Measurements from ENCODE around the gene MCCC2.
"Not testable (repeated sequence)": the region's sequence is repeated elsewhere in the genome, so short reads cannot be mapped to it uniquely, and the experiment has no call there.

MCCC2 gene

DNA sequence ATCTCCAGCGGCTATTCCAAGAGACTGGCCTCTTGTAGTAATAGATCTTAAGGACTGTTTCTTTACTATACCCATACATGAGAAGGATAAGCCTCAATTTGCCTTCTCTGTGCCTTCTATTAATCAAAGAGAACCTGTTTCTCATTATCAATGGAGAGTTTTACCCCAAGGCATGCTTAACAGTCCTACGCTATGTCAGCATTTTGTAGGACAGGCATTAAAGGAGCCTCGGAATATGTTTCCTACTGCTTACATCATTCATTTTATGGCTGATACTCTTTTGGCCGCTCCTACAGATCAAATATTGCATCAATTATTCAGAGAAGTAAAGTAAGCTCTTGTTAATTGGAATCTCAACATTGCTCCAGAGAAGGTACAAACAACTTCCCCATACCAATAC lies 11.6 kb upstream of the MCCC2 start:
- H3K27me3 ChIP-seq (ENCODE audit: control insufficient read depth in 2 of 2, insufficient read depth in 2 of 2, low read length in 2 of 2); H3K9me3 ChIP-seq (ENCODE audit: control insufficient read depth in 2 of 2, low read length in 2 of 2); H3K9ac ChIP-seq (ENCODE audit: low read depth in 1 of 2, low read length in 2 of 2); H3K27ac ChIP-seq (ENCODE audit: low read depth in 2 of 2, low read length in 2 of 2); H3K4me1 ChIP-seq (ENCODE audit: control insufficient read depth in 2 of 2, insufficient read depth in 2 of 2, low read length in 2 of 2); H3K36me3 ChIP-seq (ENCODE audit: control insufficient read depth in 2 of 2, insufficient read depth in 2 of 2, low read length in 2 of 2); H3K4me3 ChIP-seq (ENCODE audit: low read length in 2 of 2): not testable (repeated sequence)

DNA sequence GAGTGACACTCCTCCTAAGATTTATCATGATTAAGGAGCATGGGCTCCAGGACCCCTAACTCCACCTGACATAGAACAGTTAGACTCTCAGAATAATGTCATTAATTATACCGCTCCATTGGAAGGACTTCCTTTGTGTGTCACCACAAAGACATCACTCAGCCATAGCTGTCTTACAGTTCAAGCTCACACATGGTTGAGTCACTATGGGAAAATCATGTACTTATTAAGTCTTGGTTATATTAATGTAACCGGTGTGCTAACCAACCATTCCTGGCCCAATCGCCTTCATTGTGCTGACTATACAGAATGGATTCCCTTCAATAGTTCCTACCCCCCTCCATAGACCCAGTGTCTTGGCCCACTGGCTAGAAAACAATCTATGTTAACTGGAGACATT lies 10.9 kb upstream of the MCCC2 start:
- H3K27me3 ChIP-seq (ENCODE audit: control insufficient read depth in 2 of 2, insufficient read depth in 2 of 2, low read length in 2 of 2) = no peaks in the 10 kb centered on the region
- H3K4me1 ChIP-seq (ENCODE audit: control insufficient read depth in 2 of 2, insufficient read depth in 2 of 2, low read length in 2 of 2) = no peaks in the 10 kb centered on the region
- H3K36me3 ChIP-seq (ENCODE audit: control insufficient read depth in 2 of 2, insufficient read depth in 2 of 2, low read length in 2 of 2) = no peaks in the 10 kb centered on the region
- H3K4me3 ChIP-seq (ENCODE audit: low read length in 2 of 2) = no peak overlapping the region
- no peak overlapping the region for H3K27ac ChIP-seq (ENCODE audit: low read depth in 2 of 2, low read length in 2 of 2)
- H3K9me3 ChIP-seq (ENCODE audit: control insufficient read depth in 2 of 2, low read length in 2 of 2) = no peaks in the 10 kb centered on the region
- no peak overlapping the region for H3K9ac ChIP-seq (ENCODE audit: low read depth in 1 of 2, low read length in 2 of 2)

DNA sequence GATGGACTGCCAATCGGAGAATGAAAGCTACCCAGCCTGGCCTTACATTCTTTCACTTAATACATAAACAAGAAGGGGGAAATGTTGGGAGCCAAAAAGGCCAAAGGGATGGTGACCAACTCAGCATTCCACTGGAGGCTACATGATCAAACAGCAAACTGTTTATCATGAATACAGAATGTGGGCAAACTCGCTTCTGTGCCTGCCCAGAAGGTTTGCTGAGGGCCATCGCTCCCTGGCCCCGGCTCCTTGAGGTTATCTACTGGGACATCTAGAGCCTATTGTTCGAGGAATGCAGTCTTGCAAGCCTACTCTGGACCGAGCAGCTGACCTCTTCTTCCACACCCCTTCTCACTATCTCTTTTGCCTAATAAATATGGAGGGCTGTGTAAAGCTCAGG lies 9.3 kb upstream of the MCCC2 start:
- not testable (repeated sequence) for H3K4me3 ChIP-seq (ENCODE audit: low read length in 2 of 2); H3K27ac ChIP-seq (ENCODE audit: low read depth in 2 of 2, low read length in 2 of 2); H3K9ac ChIP-seq (ENCODE audit: low read depth in 1 of 2, low read length in 2 of 2); H3K4me1 ChIP-seq (ENCODE audit: control insufficient read depth in 2 of 2, insufficient read depth in 2 of 2, low read length in 2 of 2); H3K27me3 ChIP-seq (ENCODE audit: control insufficient read depth in 2 of 2, insufficient read depth in 2 of 2, low read length in 2 of 2); H3K36me3 ChIP-seq (ENCODE audit: control insufficient read depth in 2 of 2, insufficient read depth in 2 of 2, low read length in 2 of 2); H3K9me3 ChIP-seq (ENCODE audit: control insufficient read depth in 2 of 2, low read length in 2 of 2)

DNA sequence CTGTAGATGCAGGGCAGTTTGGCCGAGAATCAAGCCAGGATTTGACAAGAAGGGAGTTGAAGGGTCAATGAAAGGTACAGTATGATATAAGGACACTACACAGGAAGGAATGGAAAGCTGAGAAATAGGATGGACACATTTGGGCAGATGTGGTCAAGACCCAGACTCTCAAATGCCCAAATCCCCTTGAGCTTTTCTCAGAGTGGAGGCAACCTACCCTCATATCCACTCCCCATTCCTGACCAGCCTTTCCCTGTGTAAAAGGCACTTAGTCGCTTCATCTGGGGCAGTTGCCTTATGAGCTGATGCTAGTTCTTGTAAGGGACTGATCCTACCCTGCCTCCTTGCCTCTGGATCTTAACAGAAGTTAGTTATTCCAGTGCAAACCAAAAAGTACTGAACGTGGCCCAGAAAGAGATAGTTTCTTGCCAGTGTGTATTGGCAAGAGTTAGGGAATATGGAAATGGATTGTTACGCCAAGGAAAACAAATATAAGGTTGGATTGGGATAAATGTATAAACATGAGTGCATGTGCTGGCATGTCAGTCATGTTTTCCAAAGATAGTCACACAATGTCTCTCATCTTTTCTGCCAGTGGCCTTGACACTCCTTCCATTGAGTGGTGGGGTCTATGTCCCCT lies 4.1 kb upstream of the MCCC2 start:
- Histone ChIP-seq H3K4me3 (ENCODE audit: low read length in 2 of 2) (no peak overlapping the region), H3K4me1 (ENCODE audit: control insufficient read depth in 2 of 2, insufficient read depth in 2 of 2, low read length in 2 of 2) (peaks cover 5 to 8% of the 10 kb centered on the region in 2 donors), H3K27me3 (ENCODE audit: control insufficient read depth in 2 of 2, insufficient read depth in 2 of 2, low read length in 2 of 2) (no peaks in the 10 kb centered on the region), H3K27ac (ENCODE audit: low read depth in 2 of 2, low read length in 2 of 2) (no peak overlapping the region), H3K9ac (ENCODE audit: low read depth in 1 of 2, low read length in 2 of 2) (no peak overlapping the region), H3K9me3 (ENCODE audit: control insufficient read depth in 2 of 2, low read length in 2 of 2) (no peaks in the 10 kb centered on the region), H3K36me3 (ENCODE audit: control insufficient read depth in 2 of 2, insufficient read depth in 2 of 2, low read length in 2 of 2) (no peaks in the 10 kb centered on the region)

DNA sequence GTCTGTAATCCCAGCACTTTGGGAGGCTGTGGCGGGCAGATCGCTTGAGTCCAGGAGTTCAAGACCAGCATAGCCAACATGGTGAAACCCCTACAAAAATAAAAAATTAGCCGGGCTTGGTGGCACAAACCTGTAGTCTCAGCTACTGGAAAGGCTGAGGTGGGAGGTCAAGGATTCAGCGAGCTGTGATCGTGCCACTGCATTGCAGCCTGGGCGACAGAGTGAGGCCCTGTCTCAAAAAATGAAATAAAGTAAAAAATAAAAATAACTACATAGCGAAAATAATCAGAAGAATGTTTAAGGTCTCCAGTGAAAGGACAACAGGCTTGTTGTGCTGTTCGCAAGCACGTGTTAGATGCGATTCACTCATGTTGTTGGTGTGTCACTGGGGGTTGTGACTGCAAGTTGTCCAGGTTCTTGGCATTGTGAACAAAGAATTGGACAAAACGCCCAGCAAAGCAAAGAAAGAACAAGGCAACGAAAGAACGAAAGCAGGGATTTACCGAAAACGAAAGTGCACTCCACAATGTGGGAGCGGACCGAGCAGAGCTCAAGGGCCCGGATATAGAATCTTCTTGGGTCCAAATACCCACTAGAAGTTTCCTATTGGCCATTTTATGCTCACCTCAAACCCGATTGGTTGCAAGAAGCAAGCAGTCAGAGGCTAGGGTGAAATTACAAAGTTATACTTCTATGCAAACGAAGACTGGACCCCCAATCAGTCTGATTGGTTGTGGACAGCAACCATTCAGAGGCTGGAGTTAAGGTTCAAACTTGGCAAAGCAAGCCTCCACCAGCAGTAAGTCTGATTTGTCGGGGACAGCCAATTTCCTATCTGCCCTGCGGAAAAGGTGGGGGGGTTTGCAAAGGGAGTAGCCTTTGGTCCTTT lies 844 bp upstream of the MCCC2 start:
- Histone ChIP-seq H3K27ac (ENCODE audit: low read depth in 2 of 2, low read length in 2 of 2) (peak overlapping the region; percentile 72 to 88), H3K9me3 (ENCODE audit: control insufficient read depth in 2 of 2, low read length in 2 of 2) (no peaks in the 10 kb centered on the region), H3K4me3 (ENCODE audit: low read length in 2 of 2) (peak overlapping the region; percentile 71 to 99), H3K4me1 (ENCODE audit: control insufficient read depth in 2 of 2, insufficient read depth in 2 of 2, low read length in 2 of 2) (peaks cover 5 to 15% of the 10 kb centered on the region in 2 donors), H3K9ac (ENCODE audit: low read depth in 1 of 2, low read length in 2 of 2) (peak overlapping the region; percentile 85 to 93), H3K36me3 (ENCODE audit: control insufficient read depth in 2 of 2, insufficient read depth in 2 of 2, low read length in 2 of 2) (no peaks in the 10 kb centered on the region), H3K27me3 (ENCODE audit: control insufficient read depth in 2 of 2, insufficient read depth in 2 of 2, low read length in 2 of 2) (no peaks in the 10 kb centered on the region)

DNA sequence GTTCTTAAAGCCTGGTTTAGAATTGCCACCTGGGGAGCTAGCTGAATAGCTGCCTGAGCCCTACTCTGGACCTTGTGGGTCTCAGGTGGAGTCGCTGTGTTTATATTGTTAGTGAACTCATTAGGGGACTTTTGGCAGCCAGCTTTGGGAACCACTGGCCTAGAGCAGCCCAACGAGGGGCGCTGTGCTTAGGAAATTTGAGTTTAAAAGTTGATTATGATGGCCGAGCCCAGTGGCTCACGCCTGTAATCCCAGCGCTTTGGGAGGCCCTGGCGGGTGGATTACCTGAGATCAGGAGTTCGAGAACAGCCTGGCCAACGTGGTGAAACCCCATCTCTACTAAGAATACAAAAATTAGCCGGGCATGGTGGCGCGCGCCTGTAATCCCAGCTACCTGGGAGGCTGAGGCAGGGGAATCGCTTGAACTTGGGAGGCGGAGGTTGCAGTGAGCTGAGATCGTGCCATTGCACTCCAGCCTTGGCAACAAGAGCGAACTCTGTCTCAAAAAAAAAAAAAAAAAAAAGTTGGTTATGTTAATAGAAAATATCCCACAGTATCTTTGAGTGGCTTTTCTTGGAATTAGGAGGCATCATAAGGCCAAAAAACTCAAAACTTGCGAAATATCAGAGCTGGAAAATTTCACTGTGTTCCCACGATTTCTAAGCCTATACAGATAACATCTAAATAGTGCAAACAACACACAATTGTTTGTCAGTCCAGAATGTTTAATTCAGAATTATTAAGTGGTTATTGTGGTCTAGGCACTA lies 809 bp downstream of the MCCC2 start:
- Histone ChIP-seq H3K9me3 (ENCODE audit: control insufficient read depth in 2 of 2, low read length in 2 of 2) (no peaks in the 10 kb centered on the region), H3K27ac (ENCODE audit: low read depth in 2 of 2, low read length in 2 of 2) (peak overlapping the region; percentile 72 to 88), H3K36me3 (ENCODE audit: control insufficient read depth in 2 of 2, insufficient read depth in 2 of 2, low read length in 2 of 2) (no peaks in the 10 kb centered on the region), H3K9ac (ENCODE audit: low read depth in 1 of 2, low read length in 2 of 2) (peak overlapping the region; percentile 85 to 88), H3K4me1 (ENCODE audit: control insufficient read depth in 2 of 2, insufficient read depth in 2 of 2, low read length in 2 of 2) (peaks cover 5 to 15% of the 10 kb centered on the region in 2 donors), H3K4me3 (ENCODE audit: low read length in 2 of 2) (peak overlapping the region; percentile 71 to 99), H3K27me3 (ENCODE audit: control insufficient read depth in 2 of 2, insufficient read depth in 2 of 2, low read length in 2 of 2) (no peaks in the 10 kb centered on the region)

DNA sequence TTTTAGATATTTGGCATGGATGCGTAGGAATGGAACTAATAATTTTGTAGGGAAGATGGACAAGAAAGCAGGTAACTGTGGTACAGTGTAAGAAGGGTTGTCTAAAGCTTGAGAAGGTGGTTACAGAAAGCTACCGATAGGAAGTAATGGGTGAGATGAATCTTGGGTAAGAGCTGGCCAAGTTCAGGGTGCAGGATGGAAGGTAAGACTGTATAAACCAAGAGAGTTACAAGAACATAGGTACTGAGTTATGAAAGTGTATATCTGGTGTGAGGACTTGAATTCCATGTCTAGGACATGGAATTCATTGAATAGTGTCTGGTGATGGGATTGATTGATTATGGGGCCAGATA lies 1.4 kb downstream of the MCCC2 start:
- Histone ChIP-seq H3K4me3 (ENCODE audit: low read length in 2 of 2) (peak overlapping the region in 1 of 2 donors; percentile 99), H3K9me3 (ENCODE audit: control insufficient read depth in 2 of 2, low read length in 2 of 2) (no peaks in the 10 kb centered on the region), H3K4me1 (ENCODE audit: control insufficient read depth in 2 of 2, insufficient read depth in 2 of 2, low read length in 2 of 2) (peaks cover 5 to 15% of the 10 kb centered on the region in 2 donors), H3K27me3 (ENCODE audit: control insufficient read depth in 2 of 2, insufficient read depth in 2 of 2, low read length in 2 of 2) (no peaks in the 10 kb centered on the region), H3K27ac (ENCODE audit: low read depth in 2 of 2, low read length in 2 of 2) (no peak overlapping the region), H3K9ac (ENCODE audit: low read depth in 1 of 2, low read length in 2 of 2) (no peak overlapping the region), H3K36me3 (ENCODE audit: control insufficient read depth in 2 of 2, insufficient read depth in 2 of 2, low read length in 2 of 2) (no peaks in the 10 kb centered on the region)

DNA sequence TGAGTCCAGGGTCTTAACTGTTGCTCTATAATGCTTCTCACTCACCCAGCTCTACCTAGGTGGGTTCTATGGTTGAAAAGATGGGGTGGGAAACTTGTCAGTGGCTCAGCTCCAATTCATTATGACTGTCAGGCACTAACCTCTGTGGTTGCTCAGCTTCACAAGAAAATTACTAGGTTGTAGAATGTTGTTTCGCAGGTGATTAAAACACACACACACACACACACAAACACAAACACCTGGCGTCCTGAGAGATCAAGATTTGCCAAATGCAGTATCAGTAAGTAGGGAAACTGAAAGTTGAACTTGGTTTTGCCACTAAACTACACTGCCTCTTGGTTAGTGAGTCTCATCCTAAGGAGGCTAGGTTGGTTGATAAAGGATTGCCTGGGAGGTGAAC lies 2.8 kb downstream of the MCCC2 start:
- Histone ChIP-seq H3K9me3 (ENCODE audit: control insufficient read depth in 2 of 2, low read length in 2 of 2) (no peaks in the 10 kb centered on the region), H3K27me3 (ENCODE audit: control insufficient read depth in 2 of 2, insufficient read depth in 2 of 2, low read length in 2 of 2) (no peaks in the 10 kb centered on the region), H3K27ac (ENCODE audit: low read depth in 2 of 2, low read length in 2 of 2) (no peak overlapping the region), H3K4me3 (ENCODE audit: low read length in 2 of 2) (no peak overlapping the region), H3K4me1 (ENCODE audit: control insufficient read depth in 2 of 2, insufficient read depth in 2 of 2, low read length in 2 of 2) (peaks cover 5 to 15% of the 10 kb centered on the region in 2 donors), H3K36me3 (ENCODE audit: control insufficient read depth in 2 of 2, insufficient read depth in 2 of 2, low read length in 2 of 2) (peaks cover 0 to 3% of the 10 kb centered on the region in 2 donors), H3K9ac (ENCODE audit: low read depth in 1 of 2, low read length in 2 of 2) (no peak overlapping the region)

DNA sequence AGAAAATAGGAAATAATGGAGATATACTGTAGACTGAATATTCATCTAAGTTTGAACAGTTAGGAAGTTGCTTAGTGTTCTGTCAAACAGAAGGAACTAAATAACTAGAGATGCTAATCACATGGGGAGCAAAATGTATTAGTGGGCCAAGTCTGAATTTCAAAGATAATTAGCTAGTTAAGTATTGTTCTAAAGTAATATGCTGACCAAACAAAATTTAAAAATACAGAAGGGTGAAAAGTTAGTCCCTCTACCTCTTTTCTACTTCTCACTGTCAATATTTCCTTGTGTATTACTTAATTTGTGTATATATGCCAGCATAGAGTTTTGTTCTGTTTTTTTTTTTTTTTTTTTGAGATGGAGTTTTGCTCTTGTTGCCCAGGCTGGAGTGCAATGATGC lies 4.0 kb downstream of the MCCC2 start:
- no peaks in the 10 kb centered on the region for H3K9me3 ChIP-seq (ENCODE audit: control insufficient read depth in 2 of 2, low read length in 2 of 2)
- H3K27me3 ChIP-seq (ENCODE audit: control insufficient read depth in 2 of 2, insufficient read depth in 2 of 2, low read length in 2 of 2) = no peaks in the 10 kb centered on the region
- H3K36me3 ChIP-seq (ENCODE audit: control insufficient read depth in 2 of 2, insufficient read depth in 2 of 2, low read length in 2 of 2) = peaks cover 2 to 3% of the 10 kb centered on the region in 2 donors
- H3K27ac ChIP-seq (ENCODE audit: low read depth in 2 of 2, low read length in 2 of 2) = no peak overlapping the region
- H3K4me3 ChIP-seq (ENCODE audit: low read length in 2 of 2) = no peak overlapping the region
- no peak overlapping the region for H3K9ac ChIP-seq (ENCODE audit: low read depth in 1 of 2, low read length in 2 of 2)
- peaks cover 5 to 15% of the 10 kb centered on the region in 2 donors for H3K4me1 ChIP-seq (ENCODE audit: control insufficient read depth in 2 of 2, insufficient read depth in 2 of 2, low read length in 2 of 2)

DNA sequence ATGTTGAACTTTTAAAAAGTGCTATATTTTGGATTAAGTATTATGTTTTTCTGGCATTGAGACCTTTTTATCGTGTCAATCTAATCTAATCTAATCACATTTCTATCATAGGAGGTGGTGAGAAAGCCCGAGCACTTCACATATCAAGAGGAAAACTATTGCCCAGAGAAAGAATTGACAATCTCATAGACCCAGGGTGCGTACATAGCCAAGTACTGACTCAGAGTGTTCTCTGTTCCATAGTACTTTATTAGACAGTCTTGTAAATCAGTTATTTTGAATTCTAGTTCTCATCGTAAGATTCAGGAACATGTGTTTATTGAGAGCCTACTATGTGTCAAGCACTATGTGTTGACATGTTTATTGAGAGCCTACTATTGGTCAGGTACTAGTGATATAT lies 9.0 kb downstream of the MCCC2 start:
- H3K9ac ChIP-seq (ENCODE audit: low read depth in 1 of 2, low read length in 2 of 2) = no peak overlapping the region
- no peak overlapping the region for H3K27ac ChIP-seq (ENCODE audit: low read depth in 2 of 2, low read length in 2 of 2)
- H3K36me3 ChIP-seq (ENCODE audit: control insufficient read depth in 2 of 2, insufficient read depth in 2 of 2, low read length in 2 of 2) = peaks cover 27 to 36% of the 10 kb centered on the region in 2 donors
- H3K4me3 ChIP-seq (ENCODE audit: low read length in 2 of 2) = no peak overlapping the region
- H3K4me1 ChIP-seq (ENCODE audit: control insufficient read depth in 2 of 2, insufficient read depth in 2 of 2, low read length in 2 of 2) = peaks cover 2 to 8% of the 10 kb centered on the region in 2 donors
- H3K9me3 ChIP-seq (ENCODE audit: control insufficient read depth in 2 of 2, low read length in 2 of 2) = no peaks in the 10 kb centered on the region
- H3K27me3 ChIP-seq (ENCODE audit: control insufficient read depth in 2 of 2, insufficient read depth in 2 of 2, low read length in 2 of 2) = no peaks in the 10 kb centered on the region
